ENCODE measurements around the gene CYSRT1. TPM values are rescaled to one million over a fixed set of nuclear protein-coding genes. Genes with fewer than 3 reads are reported as not detected.

Gene CYSRT1
- total RNA-seq, 1 donor from 2014 or later = 3.9 TPM

DNA sequence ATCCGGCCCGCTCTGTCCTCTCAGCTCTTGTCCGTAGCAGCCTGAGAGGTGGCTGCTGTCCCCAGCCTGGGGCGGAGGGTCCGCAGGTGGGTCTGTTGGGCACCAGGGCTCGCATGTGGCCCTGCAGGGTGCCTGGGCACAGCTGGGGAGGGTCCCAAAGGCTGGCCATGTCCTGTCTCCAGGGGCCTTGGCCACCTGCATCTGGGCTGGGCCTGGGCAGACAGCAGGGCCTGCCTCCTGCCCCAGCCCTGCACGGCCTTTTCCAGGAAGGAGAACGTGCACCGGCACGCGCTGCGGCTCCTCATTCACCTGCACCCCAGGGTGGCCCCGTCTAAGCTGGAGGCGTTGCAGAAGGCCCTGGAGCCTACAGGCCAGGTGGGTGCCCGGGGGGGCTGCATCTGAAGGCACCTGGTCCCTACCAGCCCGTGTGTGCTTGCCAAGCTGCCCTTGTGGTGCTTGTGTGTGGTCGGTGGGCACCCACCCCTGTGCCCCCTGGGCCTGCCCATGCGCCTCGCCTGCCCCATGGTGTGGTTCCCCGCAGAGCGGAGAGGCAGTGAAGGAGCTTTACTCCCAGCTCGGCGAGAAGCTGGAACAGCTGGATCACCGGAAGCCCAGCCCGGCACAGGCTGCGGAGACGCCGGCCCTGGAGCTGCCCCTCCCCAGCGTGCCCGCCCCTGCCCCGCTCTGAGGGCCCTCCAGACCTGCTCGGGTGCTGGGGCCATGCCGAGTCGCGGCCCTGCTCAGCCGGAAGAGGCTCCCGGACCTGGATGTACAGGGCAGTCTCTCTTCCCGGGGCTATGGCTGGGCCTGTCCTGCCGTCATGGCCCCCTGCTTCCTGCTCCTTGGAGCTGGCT, 47.5 kb downstream of the CYSRT1 start:
- FAIRE-seq (no peak), DNase-seq (ENCODE audit: low read depth) (no peak)
- TF ChIP-seq, protein P1, sequence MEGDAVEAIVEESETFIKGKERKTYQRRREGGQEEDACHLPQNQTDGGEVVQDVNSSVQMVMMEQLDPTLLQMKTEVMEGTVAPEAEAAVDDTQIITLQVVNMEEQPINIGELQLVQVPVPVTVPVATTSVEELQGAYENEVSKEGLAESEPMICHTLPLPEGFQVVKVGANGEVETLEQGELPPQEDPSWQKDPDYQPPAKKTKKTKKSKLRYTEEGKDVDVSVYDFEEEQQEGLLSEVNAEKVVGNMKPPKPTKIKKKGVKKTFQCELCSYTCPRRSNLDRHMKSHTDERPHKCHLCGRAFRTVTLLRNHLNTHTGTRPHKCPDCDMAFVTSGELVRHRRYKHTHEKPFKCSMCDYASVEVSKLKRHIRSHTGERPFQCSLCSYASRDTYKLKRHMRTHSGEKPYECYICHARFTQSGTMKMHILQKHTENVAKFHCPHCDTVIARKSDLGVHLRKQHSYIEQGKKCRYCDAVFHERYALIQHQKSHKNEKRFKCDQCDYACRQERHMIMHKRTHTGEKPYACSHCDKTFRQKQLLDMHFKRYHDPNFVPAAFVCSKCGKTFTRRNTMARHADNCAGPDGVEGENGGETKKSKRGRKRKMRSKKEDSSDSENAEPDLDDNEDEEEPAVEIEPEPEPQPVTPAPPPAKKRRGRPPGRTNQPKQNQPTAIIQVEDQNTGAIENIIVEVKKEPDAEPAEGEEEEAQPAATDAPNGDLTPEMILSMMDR (IDR thresholded peaks at IDR 0.05; ENCODE audit: insufficient read depth, low read length, severe bottlenecking) = no peak
- Histone ChIP-seq H3K36me3 (ENCODE audit: control insufficient read depth, insufficient read depth, low read length) (peaks cover 15% of the 10 kb centered on the region), H3K27me3 (ENCODE audit: control insufficient read depth, insufficient read depth, low read length) (no peaks in the 10 kb centered on the region), H3K4me3 (ENCODE audit: low read depth, low read length) (no peak overlapping the region)

DNA sequence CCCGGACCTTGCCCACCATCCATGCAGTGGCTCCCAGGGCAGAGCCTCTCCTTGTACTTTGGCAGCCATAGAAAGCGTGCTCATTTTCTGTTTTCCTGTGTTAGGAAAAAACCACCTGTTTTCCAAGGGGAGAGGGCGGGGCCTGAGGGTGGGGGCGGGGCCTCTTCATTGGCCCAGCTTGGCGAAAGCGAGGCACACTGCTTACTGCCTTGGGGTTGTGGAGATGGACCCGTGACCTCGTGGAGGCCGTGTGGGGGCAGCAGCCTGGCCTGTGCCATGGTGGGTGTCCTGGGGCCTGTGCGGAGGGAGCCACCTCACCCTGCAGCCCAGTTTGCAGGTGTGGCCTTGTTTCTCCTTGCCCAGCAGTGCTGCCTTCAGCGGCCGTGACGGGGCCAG, 48.1 kb downstream of the CYSRT1 start:
- FAIRE-seq = no peak
- DNase-seq (ENCODE audit: low read depth) = no peak
- TF ChIP-seq, protein P1 (IDR thresholded peaks at IDR 0.05; ENCODE audit: insufficient read depth, low read length, severe bottlenecking) = no peak
- peaks cover 13% of the 10 kb centered on the region for H3K36me3 ChIP-seq (ENCODE audit: control insufficient read depth, insufficient read depth, low read length)
- H3K4me3 ChIP-seq (ENCODE audit: low read depth, low read length) = no peak overlapping the region
- H3K27me3 ChIP-seq (ENCODE audit: control insufficient read depth, insufficient read depth, low read length) = no peaks in the 10 kb centered on the region

DNA sequence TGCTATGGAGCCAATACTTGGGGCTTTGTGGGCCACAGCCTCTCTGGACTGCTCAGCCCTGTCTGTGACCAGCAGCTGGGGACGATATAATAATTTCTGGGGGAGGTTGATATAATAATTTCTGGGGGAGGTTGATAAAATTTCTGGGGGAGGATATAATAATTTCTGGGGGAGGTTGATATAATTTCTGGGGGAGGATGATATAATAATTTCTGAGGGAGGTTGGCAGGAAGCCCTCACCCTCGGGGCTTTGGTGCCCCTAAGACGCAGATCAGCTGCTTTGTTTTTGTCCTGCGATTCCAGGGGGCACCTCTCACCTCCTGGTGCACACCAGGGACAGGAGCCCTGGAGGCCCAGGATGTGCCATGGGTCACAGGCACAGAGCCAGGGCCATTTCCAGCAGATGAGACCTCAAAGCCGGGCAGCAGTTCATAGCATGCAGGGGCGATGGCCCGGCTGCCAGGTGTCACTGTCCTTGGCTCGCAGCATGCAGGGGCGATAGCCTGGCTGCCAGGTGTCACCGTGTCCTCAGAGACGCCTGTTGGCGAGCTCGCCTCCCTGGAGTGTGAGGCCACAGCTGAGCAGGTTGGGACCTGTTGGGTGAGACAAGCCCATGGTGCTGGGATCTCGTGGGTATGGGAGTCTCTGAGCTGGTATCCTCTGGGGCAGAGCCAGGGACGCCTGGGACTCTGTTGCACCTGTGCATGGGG, 48.8 kb downstream of the CYSRT1 start:
- Histone ChIP-seq H3K27me3 (ENCODE audit: control insufficient read depth, insufficient read depth, low read length) (no peaks in the 10 kb centered on the region), H3K36me3 (ENCODE audit: control insufficient read depth, insufficient read depth, low read length) (peaks cover 13% of the 10 kb centered on the region), H3K4me3 (ENCODE audit: low read depth, low read length) (no peak overlapping the region)
- TF ChIP-seq, protein P1 (IDR thresholded peaks at IDR 0.05; ENCODE audit: insufficient read depth, low read length, severe bottlenecking) = no peak
- FAIRE-seq (peak; percentile 70), DNase-seq (ENCODE audit: low read depth) (peak; percentile 73)

DNA sequence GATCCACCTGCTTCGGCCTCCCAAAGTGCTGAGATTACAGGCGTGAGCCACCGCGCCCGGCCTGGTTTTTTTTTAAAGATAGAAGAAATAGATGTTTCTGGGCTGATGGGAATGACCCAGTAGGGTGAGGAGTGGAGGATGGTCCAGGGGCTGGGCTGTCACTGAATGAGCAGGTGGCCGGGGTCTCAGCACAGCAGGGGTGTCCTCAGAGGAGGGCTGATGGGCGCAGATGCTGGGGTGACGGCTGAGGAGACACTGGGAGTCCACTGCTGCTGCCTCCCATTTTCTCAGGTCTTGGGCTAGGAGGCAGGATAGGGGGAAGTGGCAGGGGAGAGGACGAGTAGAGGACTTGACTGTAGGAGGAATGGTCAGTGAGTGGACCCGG, 50.2 kb downstream of the CYSRT1 start:
- no peaks in the 10 kb centered on the region for H3K27me3 ChIP-seq (ENCODE audit: control insufficient read depth, insufficient read depth, low read length)
- no peak overlapping the region for H3K4me3 ChIP-seq (ENCODE audit: low read depth, low read length)
- FAIRE-seq (no peak), DNase-seq (ENCODE audit: low read depth) (no peak)
- TF ChIP-seq, protein P1 (IDR thresholded peaks at IDR 0.05; ENCODE audit: insufficient read depth, low read length, severe bottlenecking) = no peak
- peaks cover 21% of the 10 kb centered on the region for H3K36me3 ChIP-seq (ENCODE audit: control insufficient read depth, insufficient read depth, low read length)

Other genes with a start within 250 kb of the CYSRT1 start
- 0.26 TPM in 2 replicates for gene PTGDS, start 247.7 kb upstream of the CYSRT1 start, total RNA-seq
- not detected in 2 replicates for gene LCNL1, start 242.2 kb upstream of the CYSRT1 start, total RNA-seq
- gene PAXX, start 232.8 kb upstream of the CYSRT1 start, total RNA-seq = 10.0 and 11.5 TPM in 2 replicates
- 2.1 and 28.8 TPM in 2 replicates for gene CLIC3, start 228.6 kb upstream of the CYSRT1 start, total RNA-seq
- gene ABCA2, start 196.9 kb upstream of the CYSRT1 start, total RNA-seq = 5.5 and 9.9 TPM in 2 replicates
- gene FUT7, start 193.1 kb upstream of the CYSRT1 start, total RNA-seq = not detected in 2 replicates
- gene NPDC1, start 179.0 kb upstream of the CYSRT1 start, total RNA-seq = 5.5 and 10.5 TPM in 2 replicates
- 0.79 and 1.2 TPM in 2 replicates for gene ENTPD2, start 171.1 kb upstream of the CYSRT1 start, total RNA-seq
- 0.26 and 1.2 TPM in 2 replicates for gene SAPCD2, start 154.6 kb upstream of the CYSRT1 start, total RNA-seq
- gene UAP1L1, start 147.7 kb upstream of the CYSRT1 start, total RNA-seq = 2.0 and 3.2 TPM in 2 replicates
- gene MAN1B1, start 138.2 kb upstream of the CYSRT1 start, total RNA-seq = 58.2 and 65.3 TPM in 2 replicates
- gene DPP7, start 110.4 kb upstream of the CYSRT1 start, total RNA-seq = 45.1 and 66.6 TPM in 2 replicates
- 0.26 and 0.53 TPM in 2 replicates for gene GRIN1, start 86.0 kb upstream of the CYSRT1 start, total RNA-seq
- gene LRRC26, start 55.1 kb upstream of the CYSRT1 start, total RNA-seq = 0.26 and 2.0 TPM in 2 replicates
- not detected in 2 replicates for gene TMEM210, start 53.1 kb upstream of the CYSRT1 start, total RNA-seq
- gene ANAPC2, start 36.6 kb upstream of the CYSRT1 start, total RNA-seq = 20.5 and 23.2 TPM in 2 replicates
- gene SSNA1, start 36.5 kb upstream of the CYSRT1 start, total RNA-seq = 97.9 and 127 TPM in 2 replicates
- 3.2 and 4.5 TPM in 2 replicates for gene TPRN, start 24.4 kb upstream of the CYSRT1 start, total RNA-seq
- gene TMEM203, start 19.5 kb upstream of the CYSRT1 start, total RNA-seq = 38.0 and 39.2 TPM in 2 replicates
- gene NDOR1, start 19.5 kb upstream of the CYSRT1 start, total RNA-seq = 2.6 and 3.6 TPM in 2 replicates
- 0.38 TPM in 1 of 2 replicates, not detected in the other for gene RNF208, start 2.9 kb upstream of the CYSRT1 start, total RNA-seq
- under 0.01 and 1.2 TPM in 2 replicates for gene RNF224, start 2.3 kb downstream of the CYSRT1 start, total RNA-seq
- gene SLC34A3, start 5.7 kb downstream of the CYSRT1 start, total RNA-seq = not detected in 2 replicates
- 82.7 and 193 TPM in 2 replicates for gene TUBB4B, start 16.1 kb downstream of the CYSRT1 start, total RNA-seq
- not detected in 2 replicates for gene STPG3, start 26.1 kb downstream of the CYSRT1 start, total RNA-seq
- gene NELFB, start 30.2 kb downstream of the CYSRT1 start, total RNA-seq = 59.8 and 67.9 TPM in 2 replicates
- 18.7 and 25.0 TPM in 2 replicates for gene TOR4A, start 52.6 kb downstream of the CYSRT1 start, total RNA-seq
- 3.4 and 14.5 TPM in 2 replicates for gene NRARP, start 77.1 kb downstream of the CYSRT1 start, total RNA-seq
- 10.8 and 12.2 TPM in 2 replicates for gene EXD3, start 198.0 kb downstream of the CYSRT1 start, total RNA-seq
- gene NOXA1, start 198.2 kb downstream of the CYSRT1 start, total RNA-seq = 0.53 and 2.3 TPM in 2 replicates
- gene ENTPD8, start 216.2 kb downstream of the CYSRT1 start, total RNA-seq = not detected in 2 replicates
- 15.1 and 17.9 TPM in 2 replicates for gene NSMF, start 234.2 kb downstream of the CYSRT1 start, total RNA-seq